PC-3 (cell line): ENCODE data around the gene ZBTB46. TPM values are rescaled to one million over a fixed set of nuclear protein-coding genes. Genes with fewer than 3 reads are reported as not detected.
A peak's percentile ranks its signal among the peaks of the same experiment; 100 is the strongest.

Source experiments
- ATAC-seq: fragments of 200-7000 bp; cut with Tn5 transposase; 2 replicates; pipeline ENCODE4 v1.9.1; 2020; ENCODE audit warnings: mild to moderate bottlenecking, moderate library complexity
- BruUV-seq: library from RNA; stranded (reverse); fragments of 400-500 nt; replicated peaks from 2 replicates; lab custom pipeline; 2021; lab: Mats Ljungman, UMichigan
- CTCF ChIA-PET: fragments of 300-600 bp; sonication (Branson Sonifier 250); formaldehyde crosslinking; loops from one replicate; lab custom pipeline; 2022; ENCODE audit warnings: antibody characterized with exemption; lab: Charles Lee
- POLR2A ChIA-PET: fragments of 300-600 bp; sonication (Branson Sonifier 250); formaldehyde crosslinking; loops from one replicate; lab custom pipeline; 2022; ENCODE audit warnings: antibody characterized with exemption; ENCODE audit not compliant: unreplicated experiment; lab: Charles Lee
- DNase-seq: peaks from one replicate; pipeline ENCODE4 v3.0.0-alpha.2; 2015
- H2AFZ ChIP-seq: fragments of 300-600 bp; sonication (generic); 2 replicates; pipeline ENCODE4 v1.6.0; 2016; ENCODE audit warnings: antibody characterized with exemption, low read length
- H3F3A ChIP-seq: fragments of 300-600 bp; sonication (generic); one replicate; pipeline ENCODE4 v1.6.0; 2017; ENCODE audit warnings: antibody characterized with exemption, low read length, control low read depth, mild to moderate bottlenecking; ENCODE audit not compliant: unreplicated experiment
- H3K27ac ChIP-seq: fragments of 300-600 bp; sonication (generic); 2 replicates; pipeline ENCODE4 v1.5.1; 2016; ENCODE audit warnings: mild to moderate bottlenecking, low read length
- H3K27me3 ChIP-seq: fragments of 300-600 bp; sonication (generic); 2 replicates; pipeline ENCODE4 v1.6.1; 2016; ENCODE audit warnings: low read length, mixed read lengths
- H3K36me3 ChIP-seq: fragments of 300-600 bp; sonication (generic); 2 replicates; pipeline ENCODE4 v1.6.1; 2016; ENCODE audit warnings: low read depth, mixed run types, low read length, mixed read lengths
- H3K4me1 ChIP-seq: fragments of 300-600 bp; sonication (generic); 2 replicates; pipeline ENCODE4 v1.5.1; 2016; ENCODE audit warnings: low read length; ENCODE audit not compliant: insufficient read depth
- H3K4me2 ChIP-seq: fragments of 300-600 bp; sonication (generic); 2 replicates; pipeline ENCODE4 v1.6.0; 2016; ENCODE audit warnings: low read length
- H3K4me3 ChIP-seq: fragments of 300-600 bp; sonication (generic); 2 replicates; pipeline ENCODE4 v1.5.1; 2016; ENCODE audit warnings: mild to moderate bottlenecking, low read length, mixed read lengths
- H3K79me2 ChIP-seq: fragments of 300-600 bp; sonication (generic); 2 replicates; pipeline ENCODE4 v1.6.1; 2017; ENCODE audit warnings: low read length, mixed read lengths
- H3K9ac ChIP-seq: fragments of 300-600 bp; sonication (generic); 2 replicates; pipeline ENCODE4 v1.6.0; 2016; ENCODE audit warnings: mild to moderate bottlenecking, low read length
- H3K9me2 ChIP-seq: fragments of 300-600 bp; sonication (generic); replicated peaks from 2 replicates; pipeline ENCODE4 v1.6.1; 2016; ENCODE audit warnings: mixed run types, low read length, mixed read lengths
- H3K9me3 ChIP-seq: fragments of 300-600 bp; sonication (generic); 2 replicates; pipeline ENCODE4 v1.6.1; 2016; ENCODE audit warnings: low read length, mixed read lengths
- H4K20me1 ChIP-seq: fragments of 300-600 bp; sonication (generic); 2 replicates; pipeline ENCODE4 v1.6.1; 2016; ENCODE audit warnings: low read length, mixed read lengths
- CTCF ChIP-seq: fragments of 300-600 bp; sonication (generic); conservative IDR thresholded peaks from 2 replicates; pipeline ENCODE4 v1.5.1; 2017; ENCODE audit warnings: antibody characterized with exemption, low read depth, mild to moderate bottlenecking, low read length
- EZH2 ChIP-seq: fragments of 300-600 bp; sonication (generic); IDR thresholded peaks from one replicate; pipeline ENCODE4 v1.6.1; 2017; ENCODE audit warnings: antibody characterized with exemption, mild to moderate bottlenecking, low read length; ENCODE audit not compliant: unreplicated experiment
- EZH2phosphoT487 ChIP-seq: fragments of 300-600 bp; sonication (generic); IDR thresholded peaks from 2 replicates; pipeline ENCODE4 v1.6.1; 2018; ENCODE audit warnings: mild to moderate bottlenecking, antibody characterized with exemption, low read length, borderline replicate concordance
- intact Hi-C: fragments of 100-400 bp; cut with micrococcal nuclease; formaldehyde crosslinking; loops from 2 replicates; pipeline ENCODE4 v1.9.0; 2023
- total RNA-seq: library from RNA; depleted of rRNA; stranded (reverse); fragments of >200 nt; gene quantifications from 2 replicates; pipeline ENCODE4 v1.2.3, GENCODE V29; 2014

The ZBTB46 gene
- total RNA-seq, 1 experiment from 2014 or later = 7.3 TPM

DNA sequence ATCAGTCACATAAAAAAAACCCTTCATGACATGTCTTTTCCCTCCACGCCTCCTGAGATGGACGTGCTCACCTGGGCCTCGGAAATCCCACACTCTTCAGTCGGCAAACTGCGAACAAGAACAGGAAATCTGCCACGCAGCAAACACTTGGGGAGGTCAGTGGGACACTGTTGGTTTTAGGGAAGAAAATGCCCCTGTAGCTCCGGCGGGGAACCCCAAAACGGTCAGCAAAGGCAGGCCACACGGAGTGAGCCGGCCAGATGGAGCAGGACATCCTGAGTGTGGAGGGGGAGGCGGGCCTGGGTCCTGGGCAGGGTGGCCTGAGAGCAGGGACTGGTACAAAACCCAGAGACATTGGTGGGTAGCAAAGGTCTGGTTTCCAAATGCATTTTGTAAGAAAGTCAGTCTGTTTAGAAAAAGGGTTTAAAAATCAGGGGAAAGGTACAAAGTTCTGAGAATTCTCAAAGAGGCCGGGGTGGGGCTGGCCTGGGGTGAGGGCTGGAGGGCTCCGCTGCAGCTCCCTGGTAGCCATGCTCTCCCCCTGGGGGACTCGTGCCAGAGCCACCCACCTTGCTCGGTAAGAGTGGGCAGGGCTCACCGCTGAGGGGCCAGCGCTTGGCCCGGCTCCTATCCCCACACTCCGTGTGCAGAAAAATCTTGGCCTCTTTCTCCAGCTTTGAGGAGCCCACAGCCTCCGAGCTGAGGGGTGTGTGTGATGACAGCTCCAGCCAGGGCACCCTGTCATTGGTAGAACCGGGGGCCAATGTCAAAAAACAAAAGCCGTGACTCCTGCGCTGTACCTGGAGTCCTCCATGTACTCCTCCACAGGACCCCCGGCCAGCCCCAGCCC lies 86.3 kb downstream of the ZBTB46 start:
- Histone ChIP-seq H3K27ac (no peak overlapping the region), H2AFZ (no peak overlapping the region), H3K4me2 (no peak overlapping the region), H3K79me2 (peaks cover 13% of the 10 kb centered on the region), H3F3A (no peaks in the 10 kb centered on the region), H3K27me3 (no peaks in the 10 kb centered on the region), H3K9me3 (no peaks in the 10 kb centered on the region), H4K20me1 (no peaks in the 10 kb centered on the region), H3K9ac (no peak overlapping the region), H3K4me1 (peaks cover 12% of the 10 kb centered on the region), H3K9me2 (no peaks in the 10 kb centered on the region), H3K36me3 (peaks cover 22% of the 10 kb centered on the region), H3K4me3 (no peak overlapping the region)
- BruUV-seq = no TSS peak
- DNase-seq (no peak), ATAC-seq (no peak)
- CTCF ChIA-PET = no interaction called here
- intact Hi-C loops = no loop called here
- POLR2A ChIA-PET = no interaction called here
- no peak for TF ChIP-seq EZH2phosphoT487

DNA sequence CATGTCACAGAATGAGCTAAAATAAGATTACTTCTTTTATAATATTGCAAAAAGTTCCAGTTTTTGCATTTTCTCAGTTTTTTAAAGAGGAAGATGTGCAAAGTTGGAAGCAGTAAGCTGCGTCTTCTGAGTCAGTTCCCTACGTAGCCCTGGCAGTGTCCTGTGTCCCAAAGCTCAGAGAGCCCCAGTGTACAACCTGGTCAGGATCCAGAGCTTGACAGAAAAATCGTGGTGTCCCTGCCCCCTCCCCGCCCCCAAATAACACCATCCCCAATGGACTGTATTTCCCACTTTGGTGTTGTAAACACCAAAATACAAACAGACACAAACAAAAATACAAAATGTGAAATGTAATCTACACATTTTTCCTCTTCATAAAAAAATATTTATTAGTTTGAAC lies 86.9 kb downstream of the ZBTB46 start:
- CTCF ChIA-PET = no interaction called here
- no peak for TF ChIP-seq EZH2
- TF ChIP-seq EZH2phosphoT487 = no peak
- no peak for TF ChIP-seq CTCF
- H3F3A ChIP-seq = no peaks in the 10 kb centered on the region
- H4K20me1 ChIP-seq = no peaks in the 10 kb centered on the region
- intact Hi-C loops = no loop called here
- ATAC-seq (no peak), DNase-seq (no peak)
- POLR2A ChIA-PET = no interaction called here
- no peak overlapping the region for H3K9ac ChIP-seq
- H3K36me3 ChIP-seq = peaks cover 22% of the 10 kb centered on the region
- H3K79me2 ChIP-seq = peaks cover 13% of the 10 kb centered on the region
- no peak overlapping the region for H2AFZ ChIP-seq
- H3K9me2 ChIP-seq = no peaks in the 10 kb centered on the region
- H3K27me3 ChIP-seq = no peaks in the 10 kb centered on the region
- no peak overlapping the region for H3K27ac ChIP-seq
- no peak overlapping the region for H3K4me2 ChIP-seq
- H3K9me3 ChIP-seq = no peaks in the 10 kb centered on the region
- BruUV-seq = no TSS peak
- peaks cover 12% of the 10 kb centered on the region for H3K4me1 ChIP-seq
- H3K4me3 ChIP-seq = no peak overlapping the region

- H3K4me1 ChIP-seq = peaks cover 12% of the 10 kb centered on the region
- H3K27me3 ChIP-seq = no peaks in the 10 kb centered on the region
- DNase-seq (no peak), ATAC-seq (no peak)
- TSS peak; percentile 22 for BruUV-seq
- no peak overlapping the region for H3K4me2 ChIP-seq
- no peak overlapping the region for H3K9ac ChIP-seq
- ChIA-PET POLR2A (no interaction called here), CTCF (no interaction called here)
- H3F3A ChIP-seq = no peaks in the 10 kb centered on the region
- no peaks in the 10 kb centered on the region for H3K9me3 ChIP-seq
- H3K79me2 ChIP-seq = peaks cover 13% of the 10 kb centered on the region
- H3K27ac ChIP-seq = no peak overlapping the region
- no peaks in the 10 kb centered on the region for H3K9me2 ChIP-seq
- no peaks in the 10 kb centered on the region for H4K20me1 ChIP-seq
- intact Hi-C loops = no loop called here
- H2AFZ ChIP-seq = no peak overlapping the region
- no peak overlapping the region for H3K4me3 ChIP-seq
- TF ChIP-seq EZH2 (no peak), CTCF (no peak), EZH2phosphoT487 (no peak)
- peaks cover 22% of the 10 kb centered on the region for H3K36me3 ChIP-seq
Observed at GRCh38 chr20:63743210-63743970, 87.7 kb downstream of the ZBTB46 start.
